Left ventricle myocardium superior (tissue), 1 donor: ENCODE measurements around the gene NOMO2. TPM values are rescaled to one million over a fixed set of nuclear protein-coding genes. Genes with fewer than 3 reads are reported as not detected.
"Not testable (repeated sequence)": the region's sequence is repeated elsewhere in the genome, so short reads cannot be mapped to it uniquely, and the experiment has no call there.

Source experiments
- ATAC-seq: fragments of 200-7000 bp; cut with Tn5 transposase; one replicate; pipeline ENCODE4 v1.9.1; 2020; ENCODE audit warnings: mild to moderate bottlenecking, moderate library complexity
- DNase-seq: peaks from one replicate; pipeline ENCODE4 v3.0.0-alpha.2; 2020
- intact Hi-C: fragments of 100-400 bp; cut with micrococcal nuclease; formaldehyde crosslinking; loops from one replicate; pipeline ENCODE4 v1.11.0; 2022
- total RNA-seq: library from RNA; stranded (reverse); fragmentation: NEBNext Ultra II Directional; extraction: Animal tissue kit (Norgen Biotek cat#: 25700); gene quantifications from one replicate; pipeline ENCODE4 v1.2.1, GENCODE V29; 2021
- donor health status: DM: no; HTN: yes; CAD: no; lungs with severe emphysema.

NOMO2 gene
- total RNA-seq, 1 donor from 2014 or later = 180 TPM

GRCh38 chr16:18579261-18579660, 17.4 kb upstream of the NOMO2 start:
- intact Hi-C loops, DNase-seq, ATAC-seq: not testable (repeated sequence)

GRCh38 chr16:18577942-18578341, 16.0 kb upstream of the NOMO2 start:
- ATAC-seq, DNase-seq, intact Hi-C loops: not testable (repeated sequence)

- intact Hi-C loops, DNase-seq, ATAC-seq: not testable (repeated sequence)
Observed at GRCh38 chr16:18575945-18576344, 14.0 kb upstream of the NOMO2 start.

- intact Hi-C loops, DNase-seq, ATAC-seq: not testable (repeated sequence)
Observed at GRCh38 chr16:18575298-18575917, 13.5 kb upstream of the NOMO2 start.

GRCh38 chr16:18573887-18574286, 12.0 kb upstream of the NOMO2 start:
- ATAC-seq, DNase-seq, intact Hi-C loops: not testable (repeated sequence)

- intact Hi-C loops, ATAC-seq, DNase-seq: not testable (repeated sequence)
Observed at GRCh38 chr16:18572973-18573372, 11.1 kb upstream of the NOMO2 start.

GRCh38 chr16:18571307-18571850, 9.5 kb upstream of the NOMO2 start:
- ATAC-seq = peak; percentile 11
- DNase-seq, intact Hi-C loops: not testable (repeated sequence)

GRCh38 chr16:18570529-18571306, 8.8 kb upstream of the NOMO2 start:
- DNase-seq, intact Hi-C loops: not testable (repeated sequence)
- peak; percentile 68 for ATAC-seq

- DNase-seq, ATAC-seq, intact Hi-C loops: not testable (repeated sequence)
Observed at GRCh38 chr16:18560416-18561220, 1.3 kb downstream of the NOMO2 start.

- intact Hi-C loops, DNase-seq: not testable (repeated sequence)
- ATAC-seq = peak; percentile 94
Observed at GRCh38 chr16:18553671-18554070, 8.2 kb downstream of the NOMO2 start.

GRCh38 chr16:18547382-18547781, 14.5 kb downstream of the NOMO2 start:
- intact Hi-C loops, DNase-seq: not testable (repeated sequence)
- ATAC-seq = peak; percentile 87

GRCh38 chr16:18546853-18547252, 15.0 kb downstream of the NOMO2 start:
- ATAC-seq, DNase-seq, intact Hi-C loops: not testable (repeated sequence)

- intact Hi-C loops, DNase-seq: not testable (repeated sequence)
- ATAC-seq = peak; percentile 83
Observed at GRCh38 chr16:18544232-18545081, 17.4 kb downstream of the NOMO2 start.

- ATAC-seq, DNase-seq, intact Hi-C loops: not testable (repeated sequence)
Observed at GRCh38 chr16:18541912-18542311, 20.0 kb downstream of the NOMO2 start.

GRCh38 chr16:18537004-18537403, 24.9 kb downstream of the NOMO2 start:
- peak; percentile 27 for ATAC-seq
- DNase-seq, intact Hi-C loops: not testable (repeated sequence)

- ATAC-seq = peak; percentile 98
- DNase-seq = peak; percentile 65
- intact Hi-C loops = not testable (repeated sequence)
Observed at GRCh38 chr16:18535519-18536168, 26.3 kb downstream of the NOMO2 start.

GRCh38 chr16:18534308-18534707, 27.6 kb downstream of the NOMO2 start:
- DNase-seq, intact Hi-C loops: not testable (repeated sequence)
- peak; percentile 76 for ATAC-seq

GRCh38 chr16:18531323-18531722, 30.6 kb downstream of the NOMO2 start:
- ATAC-seq, intact Hi-C loops, DNase-seq: not testable (repeated sequence)
